H9 (cell line): Measurements from ENCODE around the gene RNGTT. TPM values are rescaled to one million over a fixed set of nuclear protein-coding genes. Genes with fewer than 3 reads are reported as not detected.

Experiments
- DNase-seq: peaks from one replicate; pipeline ENCODE4 v3.0.0-alpha.2; 2017
- H2AFZ ChIP-seq: one replicate; pipeline ENCODE4 v1.6.1; 2013; ENCODE audit warnings: mild to moderate bottlenecking, low read length, control low read depth, moderate library complexity
- H2AK5ac ChIP-seq: 2 replicates; pipeline ENCODE4 v1.6.1; 2013; ENCODE audit warnings: low read length, control low read depth, mixed read lengths; ENCODE audit not compliant: insufficient read length
- H2BK120ac ChIP-seq: one replicate; pipeline ENCODE4 v1.6.1; 2013; ENCODE audit warnings: low read depth, mild to moderate bottlenecking, low read length, control low read depth, inconsistent platforms; ENCODE audit not compliant: poor library complexity, severe bottlenecking
- H2BK12ac ChIP-seq: 2 replicates; pipeline ENCODE4 v1.6.1; 2013; ENCODE audit warnings: low read length, control low read depth, mixed read lengths, low read depth; ENCODE audit not compliant: insufficient read length
- H2BK15ac ChIP-seq: 2 replicates; pipeline ENCODE4 v1.6.1; 2013; ENCODE audit warnings: low read depth, low read length, control low read depth
- H2BK20ac ChIP-seq: one replicate; pipeline ENCODE4 v1.6.1; 2013; ENCODE audit warnings: low read depth, mild to moderate bottlenecking, low read length, control low read depth, inconsistent platforms; ENCODE audit not compliant: poor library complexity, severe bottlenecking
- H2BK5ac ChIP-seq: 2 replicates; pipeline ENCODE4 v1.6.1; 2013; ENCODE audit warnings: low read length, control low read depth, mixed read lengths; ENCODE audit not compliant: insufficient read length
- H3K14ac ChIP-seq: 2 replicates; pipeline ENCODE4 v1.6.1; 2013; ENCODE audit warnings: low read length, control low read depth; ENCODE audit not compliant: insufficient read depth
- H3K18ac ChIP-seq: 2 replicates; pipeline ENCODE4 v1.6.1; 2013; ENCODE audit warnings: low read depth, mild to moderate bottlenecking, mixed read lengths, low read length, control low read depth; ENCODE audit not compliant: insufficient read length
- H3K23ac ChIP-seq: 2 replicates; pipeline ENCODE4 v1.6.1; 2013; ENCODE audit warnings: low read length, control low read depth, mixed read lengths, low read depth; ENCODE audit not compliant: insufficient read length
- H3K23me2 ChIP-seq: 2 replicates; pipeline ENCODE4 v1.6.1; 2013; ENCODE audit warnings: low read depth, mild to moderate bottlenecking, mixed read lengths, low read length, control low read depth; ENCODE audit not compliant: insufficient read length, poor library complexity, severe bottlenecking
- H3K27ac ChIP-seq: 2 replicates; pipeline ENCODE4 v1.5.1; 2013; ENCODE audit warnings: low read length, control low read depth, mixed read lengths, low read depth; ENCODE audit not compliant: insufficient read length
- H3K27me3 ChIP-seq: 2 replicates; pipeline ENCODE4 v1.6.1; 2013; ENCODE audit warnings: low read length, control low read depth, inconsistent platforms; ENCODE audit not compliant: insufficient read depth
- H3K4ac ChIP-seq: 2 replicates; pipeline ENCODE4 v1.6.1; 2013; ENCODE audit warnings: low read depth, mild to moderate bottlenecking, control low read depth, inconsistent platforms, low read length, moderate library complexity
- H3K4me1 ChIP-seq: 2 replicates; pipeline ENCODE4 v1.6.1; 2013; ENCODE audit warnings: low read length, control low read depth, inconsistent platforms; ENCODE audit not compliant: insufficient read depth
- H3K4me2 ChIP-seq: 2 replicates; pipeline ENCODE4 v1.6.1; 2013; ENCODE audit warnings: low read length, control low read depth, mixed read lengths; ENCODE audit not compliant: insufficient read length, insufficient read depth
- H3K56ac ChIP-seq: 2 replicates; pipeline ENCODE4 v1.6.1; 2013; ENCODE audit warnings: low read depth, mild to moderate bottlenecking, mixed read lengths, low read length, control low read depth; ENCODE audit not compliant: insufficient read length
- H3K79me1 ChIP-seq: 2 replicates; pipeline ENCODE4 v1.6.1; 2013; ENCODE audit warnings: low read depth, mild to moderate bottlenecking, moderate library complexity, low read length, control low read depth, inconsistent platforms; ENCODE audit not compliant: insufficient read depth, poor library complexity, severe bottlenecking
- H3K79me2 ChIP-seq: 2 replicates; pipeline ENCODE4 v1.6.1; 2013; ENCODE audit warnings: low read length, control low read depth, inconsistent platforms; ENCODE audit not compliant: insufficient read depth
- H3K9ac ChIP-seq: 2 replicates; pipeline ENCODE4 v1.6.1; 2013; ENCODE audit warnings: low read length, control low read depth, mixed read lengths; ENCODE audit not compliant: insufficient read length; ENCODE audit errors: extremely low read depth
- H3K9me3 ChIP-seq: one replicate; pipeline ENCODE4 v1.6.1; 2013; ENCODE audit warnings: low read depth, low read length, inconsistent platforms; ENCODE audit not compliant: control insufficient read depth
- H3T11ph ChIP-seq: one replicate; pipeline ENCODE4 v1.6.1; 2013; ENCODE audit warnings: mild to moderate bottlenecking, low read length, control low read depth, inconsistent platforms
- H4K20me1 ChIP-seq: one replicate; pipeline ENCODE4 v1.6.1; 2013; ENCODE audit not compliant: control insufficient read depth, insufficient read length, insufficient read depth
- H4K5ac ChIP-seq: 2 replicates; pipeline ENCODE4 v1.6.1; 2013; ENCODE audit warnings: low read depth, mild to moderate bottlenecking, mixed read lengths, low read length, control low read depth; ENCODE audit not compliant: insufficient read length
- H4K8ac ChIP-seq: replicated peaks from 2 replicates; pipeline ENCODE4 v1.6.1; 2013; ENCODE audit warnings: low read length, control low read depth, mixed read lengths, low read depth; ENCODE audit not compliant: insufficient read length
- H4K91ac ChIP-seq: 2 replicates; pipeline ENCODE4 v1.6.1; 2013; ENCODE audit warnings: low read depth, mild to moderate bottlenecking, moderate library complexity, mixed read lengths, low read length, control low read depth; ENCODE audit not compliant: insufficient read length
- H3K27ac Mint-ChIP-seq, 3 experiments: 2 replicates in 2 of 3; 3 replicates in 1 of 3; pipeline ENCODE4 v1.8.0; 2020 to 2021; ENCODE audit warnings: mixed read lengths in 3 of 3, mild to moderate bottlenecking in 1 of 3, moderate library complexity in 1 of 3
- H3K27me3 Mint-ChIP-seq: 2 replicates; pipeline ENCODE4 v1.8.0; 2021; ENCODE audit warnings: low read depth, mild to moderate bottlenecking, moderate library complexity, mixed read lengths
- H3K36me3 Mint-ChIP-seq, 3 experiments: 2 replicates in 2 of 3; 3 replicates in 1 of 3; pipeline ENCODE4 v1.8.0; 2020 to 2021; ENCODE audit warnings: low read depth in 3 of 3, mixed read lengths in 3 of 3; ENCODE audit not compliant: insufficient read depth in 1 of 3
- H3K4me1 Mint-ChIP-seq, 2 experiments: 2 replicates each; pipeline ENCODE4 v1.8.0; 2020; ENCODE audit warnings: mixed read lengths in 2 of 2
- H3K4me3 Mint-ChIP-seq, 2 experiments: 2 replicates in 1 of 2; 3 replicates in 1 of 2; pipeline ENCODE4 v1.8.0; 2020 to 2021; ENCODE audit warnings: mild to moderate bottlenecking in 2 of 2, mixed read lengths in 2 of 2, moderate library complexity in 1 of 2
- H3K9me3 Mint-ChIP-seq, 2 experiments: 2 replicates in 1 of 2; 3 replicates in 1 of 2; pipeline ENCODE4 v1.8.0; 2020; ENCODE audit warnings: mild to moderate bottlenecking in 2 of 2, mixed read lengths in 2 of 2, moderate library complexity in 1 of 2
- CTCF ChIP-seq: fragments of 200-600 bp; sonication (generic); conservative IDR thresholded peaks from 3 replicates; pipeline ENCODE4 v1.8.0; 2021; ENCODE audit warnings: antibody characterized with exemption, mild to moderate bottlenecking
- WGBS: extraction: QIAGEN DNeasy Blood & Tissue Kit; methylation state at CpG from one replicate; pipeline ENCODE4 v1.1.7; 2013; ENCODE audit warnings: missing lambda C conversion rate, low lambda C conversion rate, mixed read lengths; ENCODE audit not compliant: insufficient read length; ENCODE audit errors: extremely low coverage; 5-methylcytosine and 5-hydroxymethylcytosine counted together
- total RNA-seq: library from RNA; stranded (reverse); gene quantifications from 2 replicates; pipeline ENCODE4 v1.2.1, GENCODE V29; 2021

The RNGTT gene
- total RNA-seq, 1 experiment from 2014 or later, result 20.5 TPM

GRCh38 chr6:88565409-88565811 lies 398.0 kb downstream of the RNGTT start:
- Histone ChIP-seq H4K8ac (no peak overlapping the region), H3K79me2 (no peaks in the 10 kb centered on the region), H3K4me1 (peaks cover 8% of the 10 kb centered on the region; the same call in 1 of the 2 replicates), H4K91ac (no peak overlapping the region), H4K20me1 (no peaks in the 10 kb centered on the region), H3K79me1 (no peaks in the 10 kb centered on the region), H3K4me2 (no peak overlapping the region), H3K56ac (no peak overlapping the region), H3K14ac (no peak overlapping the region), H2BK12ac (no peak overlapping the region), H3K18ac (no peak overlapping the region), H2BK15ac (no peak overlapping the region), H2AFZ (no peak overlapping the region), H2BK120ac (no peak overlapping the region), H4K5ac (no peak overlapping the region), H3T11ph (no peak overlapping the region), H2BK5ac (no peak overlapping the region), H3K23me2 (no peaks in the 10 kb centered on the region), H3K27me3 (no peaks in the 10 kb centered on the region), H3K27ac (no peak overlapping the region), H3K4ac (no peak overlapping the region), H2AK5ac (no peak overlapping the region), H3K9ac (no peak overlapping the region), H2BK20ac (no peak overlapping the region), H3K9me3 (no peaks in the 10 kb centered on the region), H3K23ac (no peak overlapping the region)
- Mint-ChIP-seq H3K27ac (no peak overlapping the region), H3K9me3 (peaks cover 14 to 15% of the 10 kb centered on the region in 2 experiments), H3K4me3 (no peak overlapping the region), H3K4me1 (peaks cover 18 to 24% of the 10 kb centered on the region in 2 experiments), H3K36me3 (peaks cover 8 to 16% (median 8%) of the 10 kb centered on the region in 3 experiments; a peak in 6 of 7 replicates), H3K27me3 (peaks cover 2% of the 10 kb centered on the region; the same call in 1 of the 2 replicates)
- no peak for TF ChIP-seq CTCF
- DNase-seq, result no peak
- WGBS, result no CpG with 5 or more reads among the region's 7 CpGs
